HCT116 (cell line): Measurements from ENCODE around the gene TIMM50. TPM values are rescaled to one million over a fixed set of nuclear protein-coding genes. Genes with fewer than 3 reads are reported as not detected.

Source experiments
- ATAC-seq: fragments of 200-7000 bp; cut with Tn5 transposase; 2 replicates; pipeline ENCODE4 v1.9.1; 2020; ENCODE audit warnings: mild to moderate bottlenecking, moderate library complexity
- BruUV-seq: library from RNA; stranded (reverse); fragments of 400-500 nt; replicated peaks from 2 replicates; lab custom pipeline; 2021; lab: Mats Ljungman, UMichigan
- CTCF ChIA-PET: fragments of 300-600 bp; sonication (Branson Sonifier 250); formaldehyde crosslinking; loops from one replicate; lab custom pipeline; 2021; ENCODE audit warnings: antibody characterized with exemption; lab: Charles Lee
- POLR2A ChIA-PET: fragments of 300-600, 350-600 bp; sonication (Branson Sonifier 250); formaldehyde crosslinking; loops from one replicate; lab custom pipeline; 2021; ENCODE audit warnings: antibody characterized with exemption; lab: Charles Lee
- RAD21 ChIA-PET, 2 experiments: fragments of 300-600 bp; sonication (Branson Sonifier 250); formaldehyde crosslinking; loops; one replicate each; lab custom pipeline; 2023; ENCODE audit warnings: low total read pairs in 2 of 2; ENCODE audit not compliant: uncharacterized antibody in 2 of 2, unreplicated experiment in 2 of 2, low non-redundant PET in 1 of 2; lab: Charles Lee
- DNase-seq: peaks from one replicate; pipeline ENCODE4 v3.0.0-alpha.2; 2010; ENCODE audit warnings: low read depth, low spot score
- H2AFZ ChIP-seq: fragments of 200-600 bp; shearing (Covaris generic), sonication (generic); 2 replicates; pipeline ENCODE4 v1.6.1; 2017; ENCODE audit warnings: low read depth, mixed run types, mixed read lengths, antibody characterized with exemption, low read length; ENCODE audit not compliant: poor library complexity, severe bottlenecking
- H3K27ac ChIP-seq: 2 replicates; pipeline ENCODE4 v1.5.1; 2012; ENCODE audit warnings: low read depth, low read length
- H3K27me3 ChIP-seq: fragments of 200-600 bp; sonication (generic); 2 replicates; pipeline ENCODE4 v1.6.1; 2016; ENCODE audit warnings: mixed run types, low read length, mixed read lengths; ENCODE audit not compliant: insufficient read depth
- H3K36me3 ChIP-seq, 2 experiments: fragments of 200-500 bp in 1 of 2; fragments of 200-600 bp in 1 of 2; sonication (Bioruptor generic) in 1 of 2; sonication (generic) in 1 of 2; 2 replicates each; pipeline versions ENCODE4 v1.5.1 to v1.6.1; 2014 to 2016; ENCODE audit warnings: low read length in 2 of 2, inconsistent platforms in 1 of 2, mixed read lengths in 1 of 2, mixed run types in 1 of 2; ENCODE audit not compliant: insufficient read depth in 2 of 2, control insufficient read depth in 1 of 2
- H3K4me1 ChIP-seq, 2 experiments: fragments of 200-600 bp in 1 of 2; sonication (generic) in 1 of 2; 2 replicates each; pipeline versions ENCODE4 v1.5.1 to v1.6.1; 2012 to 2017; ENCODE audit warnings: low read length in 2 of 2, inconsistent platforms in 1 of 2, mild to moderate bottlenecking in 1 of 2, mixed read lengths in 1 of 2, mixed run types in 1 of 2, moderate library complexity in 1 of 2; ENCODE audit not compliant: insufficient read depth in 2 of 2, control insufficient read depth in 1 of 2
- H3K4me2 ChIP-seq: fragments of 200-600 bp; sonication (generic); 2 replicates; pipeline ENCODE4 v1.6.1; 2017; ENCODE audit warnings: mixed run types, low read length, mixed read lengths
- H3K4me3 ChIP-seq, 2 experiments: fragments of 200-600 bp in 1 of 2; sonication (generic) in 1 of 2; replicated peaks in 1 of 2; 2 replicates each; pipeline ENCODE4 v1.5.1; 2011 to 2016; ENCODE audit warnings: low read length in 2 of 2, control low read depth in 1 of 2, low read depth in 1 of 2, mild to moderate bottlenecking in 1 of 2, mixed read lengths in 1 of 2, mixed run types in 1 of 2
- H3K79me2 ChIP-seq: fragments of 200-600 bp; sonication (generic); 2 replicates; pipeline ENCODE4 v1.6.1; 2017; ENCODE audit warnings: mild to moderate bottlenecking, mixed run types, low read length, moderate library complexity, mixed read lengths; ENCODE audit not compliant: insufficient read depth
- H3K9ac ChIP-seq: fragments of 200-600 bp; sonication (generic); 2 replicates; pipeline ENCODE4 v1.6.1; 2016; ENCODE audit warnings: low read length, mixed read lengths
- H3K9me2 ChIP-seq: fragments of 200-600 bp; sonication (generic), shearing (Covaris generic); 2 replicates; pipeline ENCODE4 v1.6.1; 2017; ENCODE audit warnings: mixed run types, mild to moderate bottlenecking, moderate library complexity; ENCODE audit not compliant: insufficient read depth
- H3K9me3 ChIP-seq, 2 experiments: fragments of 200-500 bp in 1 of 2; fragments of 200-600 bp in 1 of 2; sonication (Bioruptor generic) in 1 of 2; sonication (generic) in 1 of 2; 2 replicates each; pipeline ENCODE4 v1.6.1; 2014 to 2017; ENCODE audit warnings: low read length in 2 of 2, mixed read lengths in 2 of 2, inconsistent platforms in 1 of 2, low read depth in 1 of 2, mild to moderate bottlenecking in 1 of 2, mixed run types in 1 of 2, moderate library complexity in 1 of 2; ENCODE audit not compliant: control insufficient read depth in 1 of 2, insufficient read depth in 1 of 2
- H4K20me1 ChIP-seq: fragments of 200-600 bp; sonication (generic), shearing (Covaris generic); 2 replicates; pipeline ENCODE4 v1.6.1; 2017; ENCODE audit warnings: mixed run types, mild to moderate bottlenecking, moderate library complexity; ENCODE audit not compliant: insufficient read depth
- CBX3 ChIP-seq: IDR thresholded peaks from 2 replicates; pipeline ENCODE4 v1.6.1; 2012; ENCODE audit warnings: low read depth
- CTCF ChIP-seq, 3 experiments: fragments of 200-600 bp in 1 of 3; sonication (generic) in 1 of 3; IDR thresholded peaks in 2 of 3; conservative IDR thresholded peaks in 1 of 3; 2 replicates each; pipeline ENCODE4 v1.5.1; 2012 to 2017; ENCODE audit warnings: low read depth in 2 of 3, low read length in 2 of 3, antibody characterized with exemption in 1 of 3, borderline replicate concordance in 1 of 3, control low read depth in 1 of 3, mild to moderate bottlenecking in 1 of 3, mixed read lengths in 1 of 3, mixed run types in 1 of 3, moderate library complexity in 1 of 3; ENCODE audit not compliant: insufficient read depth in 1 of 3
- EGR1 ChIP-seq: IDR thresholded peaks from 2 replicates; pipeline ENCODE4 v1.6.1; 2012; ENCODE audit warnings: low read depth
- EZH2 ChIP-seq: fragments of 200-600 bp; sonication (generic); IDR thresholded peaks from 2 replicates; pipeline ENCODE4 v1.6.1; 2017; ENCODE audit warnings: antibody characterized with exemption, mixed run types
- EZH2phosphoT487 ChIP-seq: fragments of 200-600 bp; IDR thresholded peaks from 2 replicates; pipeline ENCODE4 v1.6.1; 2018; ENCODE audit warnings: antibody characterized with exemption, borderline replicate concordance
- JUND ChIP-seq: IDR thresholded peaks from 2 replicates; pipeline ENCODE4 v1.6.1; 2012
- MAX ChIP-seq: IDR thresholded peaks from 2 replicates; pipeline ENCODE4 v1.6.1; 2012
- POLR2A ChIP-seq: IDR thresholded peaks from 2 replicates; pipeline ENCODE4 v1.7.0; 2011; ENCODE audit warnings: borderline replicate concordance; ENCODE audit not compliant: insufficient read depth, insufficient read length; ENCODE audit errors: extremely low read depth
- POLR2AphosphoS5 ChIP-seq: IDR thresholded peaks from 2 replicates; pipeline ENCODE4 v1.6.1; 2011; ENCODE audit warnings: mild to moderate bottlenecking, low read depth, low read length, moderate library complexity
- RAD21 ChIP-seq: IDR thresholded peaks from 2 replicates; pipeline ENCODE4 v1.6.1; 2012; ENCODE audit warnings: low read depth, mild to moderate bottlenecking
- REST ChIP-seq: IDR thresholded peaks from 2 replicates; pipeline ENCODE4 v1.6.1; 2012; ENCODE audit warnings: low read depth
- SIN3A ChIP-seq: IDR thresholded peaks from 2 replicates; pipeline ENCODE4 v1.6.1; 2012; ENCODE audit warnings: low read depth
- SP1 ChIP-seq: IDR thresholded peaks from 2 replicates; pipeline ENCODE4 v1.6.1; 2012; ENCODE audit warnings: low read depth
- SRF ChIP-seq: IDR thresholded peaks from 2 replicates; pipeline ENCODE4 v1.6.1; 2012; ENCODE audit warnings: low read depth
- TCF7L2 ChIP-seq: IDR thresholded peaks from 2 replicates; pipeline ENCODE4 v1.7.0; 2011; ENCODE audit warnings: borderline replicate concordance, inconsistent platforms; ENCODE audit not compliant: insufficient read depth, insufficient read length; ENCODE audit errors: extremely low read depth
- YY1 ChIP-seq: IDR thresholded peaks from 2 replicates; pipeline ENCODE4 v1.6.1; 2011; ENCODE audit warnings: low read length, low read depth, moderate library complexity, mild to moderate bottlenecking; ENCODE audit not compliant: insufficient replicate concordance; ENCODE audit errors: extremely low read depth
- ZBTB33 ChIP-seq: IDR thresholded peaks from 2 replicates; pipeline ENCODE4 v1.6.1; 2011; ENCODE audit warnings: mild to moderate bottlenecking, low read length, moderate library complexity; ENCODE audit not compliant: insufficient replicate concordance; ENCODE audit errors: extremely low read depth
- ZFX ChIP-seq: fragments of 450-650 bp; IDR thresholded peaks from 2 replicates; pipeline ENCODE4 v1.6.1; 2017
- ZNF274 ChIP-seq: fragments of 200-500 bp; sonication (Bioruptor generic); IDR thresholded peaks from 2 replicates; pipeline ENCODE4 v1.6.1; 2014; ENCODE audit warnings: mild to moderate bottlenecking, low read depth, low read length, inconsistent platforms
- intact Hi-C: fragments of 100-400 bp; cut with micrococcal nuclease; formaldehyde crosslinking; loops from 2 replicates; pipeline ENCODE4 v1.10.0; 2022
- total RNA-seq: library from RNA; stranded (reverse); gene quantifications from one replicate; pipeline ENCODE4 v1.2.1, GENCODE V29; 2021; ENCODE audit not compliant: unreplicated experiment

Gene TIMM50
- total RNA-seq, 1 experiment from 2014 or later: 111 TPM

DNA sequence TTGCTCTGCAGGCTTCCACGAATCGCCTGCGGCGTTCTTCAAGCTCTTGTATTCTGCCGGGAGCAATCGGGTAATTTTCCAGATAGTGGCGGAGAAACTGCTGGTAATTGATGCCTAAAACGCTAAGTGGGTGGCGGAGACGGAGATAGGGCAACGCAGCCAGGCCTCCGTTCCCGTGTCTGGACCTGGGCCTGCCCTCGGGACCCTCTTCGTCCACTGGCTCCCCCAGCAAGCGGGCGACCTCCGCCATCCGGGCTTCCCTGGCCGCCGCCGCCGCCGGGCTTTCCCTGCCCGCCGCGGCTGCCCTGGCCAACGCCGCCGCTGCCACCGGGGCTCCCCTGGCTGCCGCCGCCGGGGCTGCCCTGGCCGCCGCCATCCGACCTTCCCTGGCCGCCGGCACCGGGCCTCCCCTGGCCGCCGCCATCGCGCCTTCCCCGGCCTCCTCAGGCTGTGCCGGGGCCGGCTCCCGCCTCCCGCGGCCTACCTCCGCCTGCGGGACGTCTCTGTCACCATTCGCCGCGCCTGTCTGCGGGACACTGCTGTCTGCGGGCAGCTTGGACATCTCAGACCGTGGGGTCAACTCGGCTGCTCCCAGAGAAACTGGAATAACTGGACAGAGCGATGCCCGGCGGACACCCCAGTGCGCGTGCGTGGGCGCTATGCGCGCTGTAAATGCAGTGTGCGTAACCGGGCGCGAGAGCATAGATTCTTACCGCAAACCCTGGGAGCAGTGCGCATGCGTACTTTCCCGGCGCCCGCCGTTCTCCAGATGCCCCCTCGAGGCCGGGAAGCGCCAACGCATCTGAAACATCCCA lies 59.1 kb downstream of the TIMM50 start, which contains the start of gene EID2:
Gene EID2, minus strand, starts transcription at position 644 of the 815 bp plus-strand sequence. Its CDS starts 82 bp downstream, at position 562.
- ATAC-seq (peak; percentile 96), DNase-seq (peak; percentile 84)
- intact Hi-C loops: loop anchor here (2.0 to 10.0 kb wide), 2 partner anchors 99 to 325 kb away; no protein-coding TSS in a partner anchor
- Histone ChIP-seq H3K9me2 (no peaks in the 10 kb centered on the region), H4K20me1 (no peaks in the 10 kb centered on the region), H3K4me2 (peak within 1 kb of the TSS; percentile 93), H3K79me2 (peaks cover 16% of the 10 kb centered on the region), H3K27me3 (no peaks in the 10 kb centered on the region), H3K27ac (peak within 1 kb of the TSS; percentile 86), H3K4me1 (peaks cover 11 to 19% of the 10 kb centered on the region in 2 experiments), H2AFZ (peak within 1 kb of the TSS; percentile 99), H3K4me3 (peak within 1 kb of the TSS; percentile 78 to 82), H3K36me3 (no peaks in the 10 kb centered on the region), H3K9me3 (no peaks in the 10 kb centered on the region), H3K9ac (peak within 1 kb of the TSS; percentile 71)
- ChIA-PET RAD21 (no interaction called here), POLR2A (interaction anchor here (1.6 kb wide), 1 partner anchor 104 kb away, joined by 5 read pairs; the partner anchor contains the start of gene RPS16), CTCF (interaction anchor here (0.9 to 1.9 kb wide), 4 partner anchors 9 to 133 kb away, joined by 3 to 9 read pairs (median 4); no protein-coding TSS in a partner anchor)
- BruUV-seq: no TSS peak
- TF ChIP-seq ZBTB33 (no peak), EZH2phosphoT487 (no peak), ZFX (peak; percentile 95), RAD21 (peak; percentile 65), REST (no peak), SIN3A (no peak), SRF (no peak), POLR2A (peak; percentile 77), YY1 (no peak), CTCF (IDR thresholded peaks at IDR 0.05 in 2 of 3, conservative IDR thresholded peaks at IDR 0.05 in 1 of 3; ENCODE audit: borderline replicate concordance in 1 of 3, insufficient read depth in 1 of 3, low read depth in 2 of 3, low read length in 2 of 3) (peak; percentile 62 to 71 (median 65); a peak in 5 of 6 replicates), SP1 (no peak), CBX3 (no peak), JUND (no peak), ZNF274 (no peak), EZH2 (no peak), POLR2AphosphoS5 (peak; percentile 88), TCF7L2 (peak; percentile 5), EGR1 (peak; percentile 92), MAX (no peak)
